ENCODE data around the gene KIAA0513. TPM values are rescaled to one million over a fixed set of nuclear protein-coding genes. Genes with fewer than 3 reads are reported as not detected.

Gene KIAA0513
- total RNA-seq, 1 experiment from 2014 or later, result 8.7 TPM

DNA sequence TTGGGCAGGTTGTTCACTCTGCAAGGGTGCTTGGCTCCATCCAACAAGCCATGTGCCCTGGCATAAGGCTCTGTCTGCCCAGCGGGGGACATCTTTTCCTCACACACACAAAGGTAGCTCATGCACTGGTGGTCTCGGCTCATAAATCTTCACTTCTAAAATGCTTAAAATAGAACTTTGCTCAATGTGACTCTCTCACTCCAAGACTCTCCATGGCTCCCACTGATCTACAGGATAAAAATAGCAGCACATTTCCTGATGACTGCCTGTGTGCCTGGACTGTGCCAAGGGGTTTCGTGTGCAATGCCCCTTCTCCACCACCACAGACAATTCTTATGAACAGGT is 99.8 kb downstream of the KIAA0513 start:
- H3K9me3 ChIP-seq (ENCODE audit: control insufficient read depth, insufficient read depth, low read depth, low read length), result no peaks in the 10 kb centered on the region
- ChIA-PET POLR2A (no interaction called here), CTCF (no interaction called here)
- in situ Hi-C loops (cut with HindIII; ENCODE audit: low pct_unique_long_range_greater_than_20kb, low sequenced_read_pairs) (no loop called here), intact Hi-C loops (cut with micrococcal nuclease; ENCODE audit: unreplicated experiment) (no loop called here)
- DNase-seq (ENCODE audit: low read depth, low spot score), result no peak
- TF ChIP-seq POLR2AphosphoS5 (IDR thresholded peaks at IDR 0.05; ENCODE audit: low read depth, low read length), result no peak
- TF ChIP-seq, protein P1, sequence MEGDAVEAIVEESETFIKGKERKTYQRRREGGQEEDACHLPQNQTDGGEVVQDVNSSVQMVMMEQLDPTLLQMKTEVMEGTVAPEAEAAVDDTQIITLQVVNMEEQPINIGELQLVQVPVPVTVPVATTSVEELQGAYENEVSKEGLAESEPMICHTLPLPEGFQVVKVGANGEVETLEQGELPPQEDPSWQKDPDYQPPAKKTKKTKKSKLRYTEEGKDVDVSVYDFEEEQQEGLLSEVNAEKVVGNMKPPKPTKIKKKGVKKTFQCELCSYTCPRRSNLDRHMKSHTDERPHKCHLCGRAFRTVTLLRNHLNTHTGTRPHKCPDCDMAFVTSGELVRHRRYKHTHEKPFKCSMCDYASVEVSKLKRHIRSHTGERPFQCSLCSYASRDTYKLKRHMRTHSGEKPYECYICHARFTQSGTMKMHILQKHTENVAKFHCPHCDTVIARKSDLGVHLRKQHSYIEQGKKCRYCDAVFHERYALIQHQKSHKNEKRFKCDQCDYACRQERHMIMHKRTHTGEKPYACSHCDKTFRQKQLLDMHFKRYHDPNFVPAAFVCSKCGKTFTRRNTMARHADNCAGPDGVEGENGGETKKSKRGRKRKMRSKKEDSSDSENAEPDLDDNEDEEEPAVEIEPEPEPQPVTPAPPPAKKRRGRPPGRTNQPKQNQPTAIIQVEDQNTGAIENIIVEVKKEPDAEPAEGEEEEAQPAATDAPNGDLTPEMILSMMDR (IDR thresholded peaks at IDR 0.05), result no peak
- no peak for TF ChIP-seq TCF7L2 (IDR thresholded peaks at IDR 0.05; ENCODE audit: low read depth, low read length)
- TF ChIP-seq, protein P2, sequence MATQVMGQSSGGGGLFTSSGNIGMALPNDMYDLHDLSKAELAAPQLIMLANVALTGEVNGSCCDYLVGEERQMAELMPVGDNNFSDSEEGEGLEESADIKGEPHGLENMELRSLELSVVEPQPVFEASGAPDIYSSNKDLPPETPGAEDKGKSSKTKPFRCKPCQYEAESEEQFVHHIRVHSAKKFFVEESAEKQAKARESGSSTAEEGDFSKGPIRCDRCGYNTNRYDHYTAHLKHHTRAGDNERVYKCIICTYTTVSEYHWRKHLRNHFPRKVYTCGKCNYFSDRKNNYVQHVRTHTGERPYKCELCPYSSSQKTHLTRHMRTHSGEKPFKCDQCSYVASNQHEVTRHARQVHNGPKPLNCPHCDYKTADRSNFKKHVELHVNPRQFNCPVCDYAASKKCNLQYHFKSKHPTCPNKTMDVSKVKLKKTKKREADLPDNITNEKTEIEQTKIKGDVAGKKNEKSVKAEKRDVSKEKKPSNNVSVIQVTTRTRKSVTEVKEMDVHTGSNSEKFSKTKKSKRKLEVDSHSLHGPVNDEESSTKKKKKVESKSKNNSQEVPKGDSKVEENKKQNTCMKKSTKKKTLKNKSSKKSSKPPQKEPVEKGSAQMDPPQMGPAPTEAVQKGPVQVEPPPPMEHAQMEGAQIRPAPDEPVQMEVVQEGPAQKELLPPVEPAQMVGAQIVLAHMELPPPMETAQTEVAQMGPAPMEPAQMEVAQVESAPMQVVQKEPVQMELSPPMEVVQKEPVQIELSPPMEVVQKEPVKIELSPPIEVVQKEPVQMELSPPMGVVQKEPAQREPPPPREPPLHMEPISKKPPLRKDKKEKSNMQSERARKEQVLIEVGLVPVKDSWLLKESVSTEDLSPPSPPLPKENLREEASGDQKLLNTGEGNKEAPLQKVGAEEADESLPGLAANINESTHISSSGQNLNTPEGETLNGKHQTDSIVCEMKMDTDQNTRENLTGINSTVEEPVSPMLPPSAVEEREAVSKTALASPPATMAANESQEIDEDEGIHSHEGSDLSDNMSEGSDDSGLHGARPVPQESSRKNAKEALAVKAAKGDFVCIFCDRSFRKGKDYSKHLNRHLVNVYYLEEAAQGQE (IDR thresholded peaks at IDR 0.05; ENCODE audit: insufficient read depth in 1 of 2, low read depth in 2 of 2, low read length in 1 of 2), result no peak
- TF ChIP-seq SIN3A (IDR thresholded peaks at IDR 0.05; ENCODE audit: borderline replicate concordance, insufficient read depth, low read depth, low read length), result no peak
- BruUV-seq (replicated peaks), result no TSS peak
- H3K27ac ChIP-seq (ENCODE audit: low read length), result peak overlapping the region; percentile 69; the same call in 1 of the 2 replicates
- no peaks in the 10 kb centered on the region for H3K36me3 ChIP-seq (ENCODE audit: control insufficient read depth, insufficient read depth, low read length)
- ATAC-seq, result no peak
- H3K4me3 ChIP-seq (ENCODE audit: low read depth in 2 of 2, low read length in 2 of 2), result no peak overlapping the region
- H3K4me1 ChIP-seq (ENCODE audit: control insufficient read depth, insufficient read depth, low read length), result peaks cover 15% of the 10 kb centered on the region
- H3K27me3 ChIP-seq (ENCODE audit: control insufficient read depth, insufficient read depth, low read length), result no peaks in the 10 kb centered on the region

DNA sequence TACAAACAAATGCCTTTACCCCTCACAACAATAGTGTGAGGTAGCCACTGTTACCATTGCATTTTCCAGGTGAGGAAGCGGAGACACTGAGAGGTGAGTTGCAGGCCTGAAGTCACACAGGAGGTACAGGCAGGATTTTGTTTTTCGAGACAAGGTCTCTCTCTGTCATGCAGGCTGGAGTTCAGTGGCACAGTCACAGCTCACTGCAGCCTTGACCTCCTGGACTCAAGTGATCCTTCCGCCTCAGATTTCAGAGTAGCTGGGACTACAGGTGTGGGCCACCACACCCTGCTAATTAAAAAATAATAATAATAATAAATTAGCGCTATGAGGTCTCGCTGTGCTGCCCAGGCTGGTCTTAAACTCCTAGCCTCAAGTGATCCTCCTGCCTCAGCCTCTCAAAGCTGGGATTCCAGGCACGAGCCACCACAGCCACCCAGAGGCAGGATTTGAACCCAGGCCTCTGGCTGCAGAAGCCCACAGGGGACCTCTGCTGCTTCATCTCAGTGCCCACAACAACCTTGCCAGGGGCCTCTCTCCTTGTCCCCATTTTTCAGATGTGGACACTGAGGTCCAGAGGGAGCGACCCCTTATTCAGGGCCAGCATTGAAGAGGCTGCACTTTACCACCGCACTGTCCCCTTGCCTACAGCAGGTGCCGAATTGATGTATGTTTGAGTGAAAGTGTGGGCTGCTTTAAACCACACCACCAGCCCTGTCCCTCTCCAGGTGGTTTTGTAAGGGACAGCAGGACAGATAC is 100.7 kb downstream of the KIAA0513 start:
- no peaks in the 10 kb centered on the region for H3K36me3 ChIP-seq (ENCODE audit: control insufficient read depth, insufficient read depth, low read length)
- DNase-seq (ENCODE audit: low read depth, low spot score) (no peak), ATAC-seq (no peak)
- no peak for TF ChIP-seq SIN3A (IDR thresholded peaks at IDR 0.05; ENCODE audit: borderline replicate concordance, insufficient read depth, low read depth, low read length)
- TF ChIP-seq, protein P2 (IDR thresholded peaks at IDR 0.05; ENCODE audit: insufficient read depth in 1 of 2, low read depth in 2 of 2, low read length in 1 of 2), result no peak
- TF ChIP-seq TCF7L2 (IDR thresholded peaks at IDR 0.05; ENCODE audit: low read depth, low read length), result no peak
- TF ChIP-seq, protein P1 (IDR thresholded peaks at IDR 0.05), result no peak
- no peak for TF ChIP-seq POLR2AphosphoS5 (IDR thresholded peaks at IDR 0.05; ENCODE audit: low read depth, low read length)
- CTCF ChIA-PET, result no interaction called here
- POLR2A ChIA-PET, result no interaction called here
- H3K27ac ChIP-seq (ENCODE audit: low read length), result no peak overlapping the region
- no peak overlapping the region for H3K4me3 ChIP-seq (ENCODE audit: low read depth in 2 of 2, low read length in 2 of 2)
- in situ Hi-C loops (cut with HindIII; ENCODE audit: low pct_unique_long_range_greater_than_20kb, low sequenced_read_pairs) (no loop called here), intact Hi-C loops (cut with micrococcal nuclease; ENCODE audit: unreplicated experiment) (no loop called here)
- no peaks in the 10 kb centered on the region for H3K9me3 ChIP-seq (ENCODE audit: control insufficient read depth, insufficient read depth, low read depth, low read length)
- BruUV-seq (replicated peaks), result no TSS peak
- H3K27me3 ChIP-seq (ENCODE audit: control insufficient read depth, insufficient read depth, low read length), result no peaks in the 10 kb centered on the region
- H3K4me1 ChIP-seq (ENCODE audit: control insufficient read depth, insufficient read depth, low read length), result peaks cover 15% of the 10 kb centered on the region
